B cell (primary cell): ENCODE measurements around the gene XDH. TPM values are rescaled to one million over a fixed set of nuclear protein-coding genes. Genes with fewer than 3 reads are reported as not detected.

Experiments
- ATAC-seq: fragments of 200-7000 bp; cut with Tn5 transposase; one replicate; pipeline ENCODE4 v1.10.0; 2021; ENCODE audit warnings: low read depth, mild to moderate bottlenecking, moderate number of reproducible peaks, moderate library complexity
- CTCF ChIA-PET: fragments of 350-600 bp; sonication (Branson Sonifier 250); formaldehyde crosslinking; loops from one replicate; lab custom pipeline; 2021; ENCODE audit warnings: antibody characterized with exemption, inconsistent platforms; lab: Charles Lee
- POLR2A ChIA-PET: fragments of 350-600 bp; sonication (Branson Sonifier 250); formaldehyde crosslinking; loops from one replicate; lab custom pipeline; 2021; ENCODE audit warnings: antibody characterized with exemption; lab: Charles Lee
- DNase-seq: peaks from one replicate; pipeline ENCODE4 v3.0.0; 2013
- H2AFZ ChIP-seq: 2 replicates; pipeline ENCODE4 v1.6.1; 2012; ENCODE audit warnings: mild to moderate bottlenecking, low read depth, low read length; ENCODE audit not compliant: insufficient read depth, poor library complexity, severe bottlenecking
- H3K27ac ChIP-seq, 2 donors: 1 replicate in 1 of 2; 2 replicates in 1 of 2; pipeline ENCODE4 v1.5.1; 2012 to 2013; ENCODE audit warnings: low read length in 2 of 2, mild to moderate bottlenecking in 2 of 2, moderate library complexity in 1 of 2
- H3K27me3 ChIP-seq, 4 experiments: fragments of 200-600 bp in 1 of 4; sonication (generic) in 1 of 4; replicated peaks in 1 of 4; 1 replicate in 2 of 4; 2 replicates in 2 of 4; pipeline versions ENCODE4 v1.6.1 to v1.7.0; 2013 to 2016; ENCODE audit warnings: low read length in 3 of 4, mild to moderate bottlenecking in 2 of 4, mixed read lengths in 1 of 4, moderate library complexity in 1 of 4; ENCODE audit not compliant: insufficient read depth in 4 of 4, control insufficient read depth in 3 of 4; ENCODE audit errors: control extremely low read depth in 1 of 4
- H3K36me3 ChIP-seq, 2 experiments: replicated peaks in 1 of 2; 1 replicate in 1 of 2; 2 replicates in 1 of 2; pipeline versions ENCODE4 v1.6.1 to v1.7.1; 2013; ENCODE audit warnings: low read length in 1 of 2; ENCODE audit not compliant: insufficient read depth in 2 of 2, control insufficient read depth in 1 of 2; ENCODE audit errors: control extremely low read depth in 1 of 2, extremely low read depth in 1 of 2
- H3K4me1 ChIP-seq, 2 donors: fragments of 200-600 bp in 1 of 2; sonication (generic) in 1 of 2; 1 replicate in 1 of 2; 2 replicates in 1 of 2; pipeline versions ENCODE4 v1.5.1 to v1.6.1; 2013 to 2017; ENCODE audit warnings: low read length in 2 of 2; ENCODE audit not compliant: control insufficient read depth in 2 of 2, insufficient read depth in 2 of 2
- H3K4me2 ChIP-seq: replicated peaks from 2 replicates; pipeline ENCODE3; 2012; ENCODE audit warnings: mild to moderate bottlenecking, low read depth, low read length; ENCODE audit not compliant: poor library complexity, severe bottlenecking
- H3K4me3 ChIP-seq, 5 experiments: fragments of 200-600 bp in 1 of 5; sonication (generic) in 1 of 5; 1 replicate in 3 of 5; 2 replicates in 2 of 5; pipeline versions ENCODE4 v1.5.1 to v1.7.0; 2011 to 2016; ENCODE audit warnings: low read length in 4 of 5, mild to moderate bottlenecking in 4 of 5, low read depth in 2 of 5, control low read depth in 1 of 5, moderate library complexity in 1 of 5; ENCODE audit not compliant: insufficient read depth in 1 of 5; ENCODE audit errors: control extremely low read depth in 1 of 5, extremely low read depth in 1 of 5
- H3K79me2 ChIP-seq: fragments of 200-600 bp; sonication (generic); one replicate; pipeline ENCODE4 v1.6.0; 2016; ENCODE audit warnings: low read length; ENCODE audit not compliant: control insufficient read depth, insufficient read depth
- H3K9ac ChIP-seq: fragments of 200-600 bp; sonication (generic); 2 replicates; pipeline ENCODE4 v1.6.1; 2017; ENCODE audit warnings: mild to moderate bottlenecking, low read length, moderate library complexity
- H3K9me3 ChIP-seq, 3 donors: one replicate each; pipeline versions ENCODE4 v1.6.1 to v1.7.1; 2013; ENCODE audit warnings: low read length in 2 of 3; ENCODE audit not compliant: control insufficient read depth in 2 of 3, insufficient read depth in 1 of 3; ENCODE audit errors: control extremely low read depth in 1 of 3
- H4K20me1 ChIP-seq: 2 replicates; pipeline ENCODE4 v1.6.0; 2012; ENCODE audit warnings: mild to moderate bottlenecking, low read length; ENCODE audit not compliant: insufficient read depth, control insufficient read depth, poor library complexity, severe bottlenecking
- H3K27ac Mint-ChIP-seq: one replicate; pipeline ENCODE4 v1.8.0; 2021; ENCODE audit warnings: mixed read lengths
- H3K27me3 Mint-ChIP-seq: one replicate; pipeline ENCODE4 v1.8.0; 2021; ENCODE audit warnings: mixed read lengths
- H3K4me1 Mint-ChIP-seq: one replicate; pipeline ENCODE4 v1.8.0; 2021; ENCODE audit warnings: mixed read lengths
- H3K4me3 Mint-ChIP-seq: one replicate; pipeline ENCODE4 v1.8.0; 2021; ENCODE audit warnings: mixed read lengths
- H3K9me3 Mint-ChIP-seq: one replicate; pipeline ENCODE4 v1.8.0; 2022; ENCODE audit warnings: mixed read lengths; ENCODE audit not compliant: insufficient read depth
- EZH2 ChIP-seq: IDR thresholded peaks from 2 replicates; pipeline ENCODE4 v1.6.1; 2012; ENCODE audit warnings: borderline replicate concordance, low read depth, mild to moderate bottlenecking, moderate library complexity, low read length; ENCODE audit not compliant: insufficient read depth, poor library complexity, severe bottlenecking
- whole genome bisulfite sequencing: methylation state at CpG from one replicate; pipeline ENCODE4 v1.1.5; 2013; ENCODE audit warnings: missing lambda C conversion rate; ENCODE audit not compliant: insufficient coverage; 5-methylcytosine and 5-hydroxymethylcytosine counted together
- intact Hi-C: fragments of 100-400 bp; cut with micrococcal nuclease; formaldehyde crosslinking; loops from one replicate; pipeline ENCODE4 v1.10.0; 2022
- polyA plus RNA-seq: library from polyadenylated mRNA; depleted of rRNA; stranded (reverse); fragments of >200 nt; gene quantifications from 2 replicates; pipeline ENCODE4 v1.2.3, GENCODE V29; 2012
- total RNA-seq, 2 donors: library from RNA; stranded (reverse); fragments of 120-200 nt in 1 of 2; gene quantifications; 1 replicate in 1 of 2; 2 replicates in 1 of 2; pipeline versions ENCODE4 v1.2.3 to v1.2.4, GENCODE V29; 2013 to 2022
- TF ChIP-seq, protein P1 (sequence below): fragments of 200-600 bp; IDR thresholded peaks from one replicate; pipeline ENCODE4 v1.8.0; 2022; ENCODE audit warnings: antibody characterized with exemption, mild to moderate bottlenecking

Gene XDH
- total and polyA plus RNA-seq, 2 donors (not counting 1 experiment from before 2014, with no cell fraction given): not detected

DNA sequence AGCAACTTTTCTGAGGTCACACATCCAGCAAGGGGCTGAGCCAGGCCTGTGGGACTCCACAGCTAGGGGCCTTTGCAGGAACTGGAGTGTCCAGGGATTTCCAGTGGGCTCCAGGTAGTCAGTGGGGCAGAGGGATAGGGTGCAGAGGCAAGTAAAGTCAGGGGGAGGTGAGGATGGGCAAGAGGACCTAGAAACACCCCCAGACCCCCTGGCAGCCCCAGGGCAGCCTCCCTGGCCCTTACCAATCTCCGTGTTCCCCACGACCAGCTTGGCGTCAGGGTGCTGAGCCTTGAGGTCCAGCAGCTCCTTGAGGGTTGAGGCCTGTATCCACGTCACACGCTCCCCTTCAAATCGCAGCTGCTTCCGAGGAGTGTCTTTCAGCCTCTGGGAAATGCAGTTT lies 28.4 kb downstream of the XDH start:
- Histone ChIP-seq H3K9ac (no peak overlapping the region), H3K4me2 (no peak overlapping the region), H3K79me2 (no peaks in the 10 kb centered on the region), H2AFZ (no peak overlapping the region), H3K4me1 (no peaks in the 10 kb centered on the region), H3K9me3 (no peaks in the 10 kb centered on the region), H3K36me3 (no peaks in the 10 kb centered on the region), H3K4me3 (no peak overlapping the region), H4K20me1 (no peaks in the 10 kb centered on the region), H3K27me3 (no peaks in the 10 kb centered on the region), H3K27ac (no peak overlapping the region)
- WGBS: 100% methylated on average over 6 of the region's 7 CpGs
- no peaks in the 10 kb centered on the region for H3K4me1 Mint-ChIP-seq
- DNase-seq (no peak), ATAC-seq (no peak)
- ChIA-PET POLR2A (no interaction called here), CTCF (no interaction called here)
- H3K27ac Mint-ChIP-seq: no peak overlapping the region
- H3K9me3 Mint-ChIP-seq: no peaks in the 10 kb centered on the region
- intact Hi-C loops: no loop called here
- H3K27me3 Mint-ChIP-seq: peaks cover 4% of the 10 kb centered on the region
- TF ChIP-seq, protein P1, sequence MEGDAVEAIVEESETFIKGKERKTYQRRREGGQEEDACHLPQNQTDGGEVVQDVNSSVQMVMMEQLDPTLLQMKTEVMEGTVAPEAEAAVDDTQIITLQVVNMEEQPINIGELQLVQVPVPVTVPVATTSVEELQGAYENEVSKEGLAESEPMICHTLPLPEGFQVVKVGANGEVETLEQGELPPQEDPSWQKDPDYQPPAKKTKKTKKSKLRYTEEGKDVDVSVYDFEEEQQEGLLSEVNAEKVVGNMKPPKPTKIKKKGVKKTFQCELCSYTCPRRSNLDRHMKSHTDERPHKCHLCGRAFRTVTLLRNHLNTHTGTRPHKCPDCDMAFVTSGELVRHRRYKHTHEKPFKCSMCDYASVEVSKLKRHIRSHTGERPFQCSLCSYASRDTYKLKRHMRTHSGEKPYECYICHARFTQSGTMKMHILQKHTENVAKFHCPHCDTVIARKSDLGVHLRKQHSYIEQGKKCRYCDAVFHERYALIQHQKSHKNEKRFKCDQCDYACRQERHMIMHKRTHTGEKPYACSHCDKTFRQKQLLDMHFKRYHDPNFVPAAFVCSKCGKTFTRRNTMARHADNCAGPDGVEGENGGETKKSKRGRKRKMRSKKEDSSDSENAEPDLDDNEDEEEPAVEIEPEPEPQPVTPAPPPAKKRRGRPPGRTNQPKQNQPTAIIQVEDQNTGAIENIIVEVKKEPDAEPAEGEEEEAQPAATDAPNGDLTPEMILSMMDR: no peak
- no peak for TF ChIP-seq EZH2
- H3K4me3 Mint-ChIP-seq: no peak overlapping the region

DNA sequence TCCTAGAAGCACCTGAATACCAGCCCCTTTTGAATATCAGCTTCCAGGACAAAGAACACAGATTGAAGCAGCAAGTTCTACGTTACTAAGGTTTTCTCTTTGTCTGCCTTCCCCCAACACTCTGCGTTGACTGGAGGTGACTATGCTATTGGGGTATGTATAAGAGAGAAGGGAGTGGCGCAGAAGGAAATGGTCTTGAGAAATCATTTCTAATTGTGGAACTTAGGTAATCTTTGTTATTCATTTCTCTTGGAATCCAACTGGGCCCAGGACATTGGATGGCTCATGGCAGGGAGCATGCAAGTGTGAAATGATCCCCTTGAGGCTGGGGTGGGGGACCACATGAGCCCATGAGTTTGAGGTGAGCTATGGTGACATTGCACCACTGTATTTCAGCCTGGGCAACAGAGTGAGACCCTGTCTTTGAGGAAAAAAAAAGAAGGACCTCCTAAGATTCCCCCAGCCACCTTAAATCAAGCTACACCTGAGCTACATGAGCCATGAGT lies 29.7 kb downstream of the XDH start:
- Histone ChIP-seq H4K20me1 (no peaks in the 10 kb centered on the region), H3K9ac (no peak overlapping the region), H3K79me2 (no peaks in the 10 kb centered on the region), H3K27me3 (no peaks in the 10 kb centered on the region), H3K4me2 (no peak overlapping the region), H3K9me3 (no peaks in the 10 kb centered on the region), H3K4me1 (no peaks in the 10 kb centered on the region), H3K4me3 (no peak overlapping the region), H3K36me3 (no peaks in the 10 kb centered on the region), H2AFZ (no peak overlapping the region), H3K27ac (no peak overlapping the region)
- DNase-seq (no peak), ATAC-seq (no peak)
- Mint-ChIP-seq H3K27me3 (peaks cover 3% of the 10 kb centered on the region), H3K27ac (no peak overlapping the region), H3K4me1 (no peaks in the 10 kb centered on the region), H3K4me3 (no peak overlapping the region), H3K9me3 (no peaks in the 10 kb centered on the region)
- no peak for TF ChIP-seq EZH2
- TF ChIP-seq, protein P1: no peak
- no CpG with 5 or more reads among the region's 3 CpGs for WGBS
- CTCF ChIA-PET: no interaction called here
- intact Hi-C loops: no loop called here
- POLR2A ChIA-PET: no interaction called here
